Epithelial cell of alveolus of lung (primary cell): Measurements from ENCODE around the gene CFAP298. TPM values are rescaled to one million over a fixed set of nuclear protein-coding genes. Genes with fewer than 3 reads are reported as not detected.

ENCODE experiments used
- total RNA-seq: library from RNA; depleted of rRNA; stranded (reverse); fragments of >200 nt; gene quantifications from 2 replicates; pipeline ENCODE4 v1.2.1, GENCODE V29; 2015

Gene CFAP298, protein sequence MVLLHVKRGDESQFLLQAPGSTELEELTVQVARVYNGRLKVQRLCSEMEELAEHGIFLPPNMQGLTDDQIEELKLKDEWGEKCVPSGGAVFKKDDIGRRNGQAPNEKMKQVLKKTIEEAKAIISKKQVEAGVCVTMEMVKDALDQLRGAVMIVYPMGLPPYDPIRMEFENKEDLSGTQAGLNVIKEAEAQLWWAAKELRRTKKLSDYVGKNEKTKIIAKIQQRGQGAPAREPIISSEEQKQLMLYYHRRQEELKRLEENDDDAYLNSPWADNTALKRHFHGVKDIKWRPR
- total RNA-seq, result 21.8 and 23.7 TPM in 2 replicates

GRCh38 chr21:32612075-32612998, at the start of gene CFAP298:
CFAP298 (minus strand) TSS chr21:32612377; CDS start chr21:32612243, 134 bp downstream.

DNA sequence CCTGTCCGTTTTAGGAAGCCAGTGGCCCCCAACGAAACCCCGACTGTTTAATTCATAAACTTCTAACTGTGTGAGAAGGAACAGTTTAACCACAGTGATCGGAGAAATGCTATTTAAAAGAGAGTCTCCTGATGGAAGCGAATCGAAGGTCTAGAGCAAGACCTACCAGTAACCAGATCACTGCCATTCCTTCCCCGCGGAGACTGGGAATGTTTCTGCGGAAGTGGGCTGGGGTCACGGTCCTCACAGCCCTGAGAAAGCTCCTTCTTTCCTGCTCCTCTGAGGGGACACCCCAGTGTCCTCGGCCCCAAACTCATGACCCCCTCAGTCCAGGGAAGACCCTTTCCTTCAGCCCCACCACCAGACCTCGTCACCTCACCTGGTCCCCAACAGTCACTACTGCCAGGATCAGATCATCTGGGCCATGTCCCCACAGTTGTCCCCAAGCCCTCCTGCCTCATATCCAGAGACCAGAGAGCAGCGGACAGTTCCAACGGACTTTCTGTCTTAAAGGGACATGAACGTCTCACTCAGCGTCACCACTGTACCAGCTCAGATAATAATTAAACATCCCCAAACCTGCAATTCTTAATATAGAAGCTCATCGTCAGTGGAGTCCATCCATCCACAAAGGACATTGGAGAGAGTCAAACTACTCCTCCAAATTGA, 27.0 kb downstream of the CFAP298 start, which contains the start of gene TCP10L:
Gene TCP10L (minus strand): TSS at position 482 of the 669 bp plus-strand sequence. CDS start 1,219 bp downstream, outside the sequence.

Other genes starting within 250 kb of the CFAP298 start
- 10.1 and 15.8 TPM in 2 replicates for gene URB1, start 219.4 kb downstream of the CFAP298 start, total RNA-seq
- 3.4 and 6.5 TPM in 2 replicates for gene EVA1C, start 199.7 kb downstream of the CFAP298 start, total RNA-seq
- 2.6 TPM in 1 of 2 replicates, not detected in the other for gene TCP10L, start 26.9 kb downstream of the CFAP298 start, total RNA-seq
- 2.7 and 9.3 TPM in 2 replicates for gene SYNJ1, start 115.6 kb upstream of the CFAP298 start, total RNA-seq
- gene PAXBP1, start 159.4 kb upstream of the CFAP298 start, total RNA-seq, result 6.9 and 19.6 TPM in 2 replicates